ENCODE measurements around the gene TMEM184C.

The TMEM184C gene

DNA sequence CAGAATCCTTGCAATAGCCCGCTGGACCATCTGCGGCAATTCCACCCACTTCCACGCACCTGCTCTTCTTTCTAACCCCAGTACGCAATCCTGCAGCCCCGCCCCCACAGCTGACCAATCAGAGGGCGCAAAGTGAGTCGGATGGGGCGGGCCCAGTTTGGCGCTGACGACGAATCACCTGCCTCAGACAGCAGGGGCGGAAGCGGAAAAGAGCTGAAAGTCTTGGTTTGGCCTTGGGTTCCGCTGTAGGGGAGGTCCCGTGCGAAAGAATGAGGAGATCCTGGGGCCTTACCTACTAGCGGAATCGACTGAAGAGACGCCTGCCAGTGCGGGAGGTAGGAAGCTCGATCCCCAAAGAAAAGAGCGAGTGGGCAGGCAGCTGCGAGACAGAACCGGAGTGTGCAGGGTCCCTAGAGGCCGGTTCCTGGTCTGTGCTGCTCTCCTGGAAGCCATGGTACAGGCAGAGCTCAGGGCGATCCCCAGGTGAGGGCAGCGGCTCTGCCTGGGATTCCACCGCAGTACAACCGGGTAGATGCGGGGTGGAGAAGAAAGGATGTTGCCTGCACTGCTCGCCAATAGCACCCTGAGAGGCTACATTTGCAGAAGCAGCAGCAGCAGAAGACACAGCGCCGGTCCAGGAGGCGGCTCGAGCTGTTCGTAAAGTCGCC lies at the start of gene TMEM184C:
TMEM184C (plus strand) TSS at position 225 of the 668 bp plus-strand sequence. CDS start 560 bp downstream, outside the sequence.
- DNase-seq, result peak; percentile 92

GRCh38 chr4:147570616-147571015 lies 46.6 kb upstream of the TMEM184C start:
- DNase-seq, result no peak

DNA sequence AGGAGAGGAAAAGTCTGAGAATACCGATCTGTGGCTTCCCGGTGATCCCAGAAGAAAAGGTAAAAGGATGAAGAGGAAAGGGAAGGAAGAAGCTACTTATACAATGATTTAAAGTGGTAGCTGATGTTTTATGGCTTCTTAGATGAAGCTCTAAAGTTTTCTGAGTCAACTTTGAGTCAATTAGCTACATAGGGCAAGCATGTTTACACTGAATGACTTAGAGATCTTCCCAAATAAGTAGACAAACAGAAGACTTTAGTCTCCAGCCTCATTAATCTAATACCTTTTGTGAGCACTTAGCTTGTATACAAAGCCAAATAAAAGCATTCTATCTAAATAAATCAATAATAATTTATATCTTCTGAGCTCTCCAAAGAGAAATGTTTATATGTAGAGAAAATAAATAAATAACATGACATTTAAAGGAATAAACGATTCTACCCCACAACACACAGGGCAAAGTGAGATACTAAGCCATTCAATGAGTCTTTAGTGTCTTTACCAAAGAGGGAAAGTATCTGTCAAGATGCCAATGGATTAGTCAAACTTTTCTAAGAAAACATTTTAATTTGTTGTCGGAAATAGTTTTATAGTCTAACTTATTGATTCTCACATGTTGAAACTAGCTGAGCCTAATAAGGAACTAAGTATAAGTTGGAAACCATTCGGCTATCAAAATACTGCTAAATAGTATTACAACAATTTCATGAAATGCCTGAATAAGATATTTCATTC lies 46.0 kb upstream of the TMEM184C start:
- no peak for DNase-seq

DNA sequence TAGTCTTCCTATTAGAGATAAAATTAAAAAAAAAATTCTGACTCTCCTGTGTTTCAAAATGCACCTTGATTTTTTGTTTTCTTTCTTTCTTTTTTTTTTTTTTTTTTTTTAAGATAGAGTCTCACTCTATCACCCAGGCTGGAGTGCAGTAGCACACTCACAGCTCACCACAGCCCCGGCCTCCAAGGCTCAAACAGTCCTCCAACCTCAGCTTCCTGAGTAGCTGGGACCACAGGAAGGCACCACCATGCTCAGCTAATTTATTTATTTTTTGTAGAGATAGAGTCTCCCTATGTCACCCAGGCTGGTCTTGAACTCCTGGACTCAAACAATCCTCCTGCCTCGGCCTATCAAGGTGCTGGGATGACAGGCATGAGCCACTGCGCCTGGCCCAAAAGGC lies 41.1 kb upstream of the TMEM184C start:
- DNase-seq, result no peak

- no peak for DNase-seq
These were observed 39.1 kb upstream of the TMEM184C start for GRCh38 chr4:147578051-147578476.

GRCh38 chr4:147578593-147578992 lies 38.6 kb upstream of the TMEM184C start:
- no peak for DNase-seq

DNA sequence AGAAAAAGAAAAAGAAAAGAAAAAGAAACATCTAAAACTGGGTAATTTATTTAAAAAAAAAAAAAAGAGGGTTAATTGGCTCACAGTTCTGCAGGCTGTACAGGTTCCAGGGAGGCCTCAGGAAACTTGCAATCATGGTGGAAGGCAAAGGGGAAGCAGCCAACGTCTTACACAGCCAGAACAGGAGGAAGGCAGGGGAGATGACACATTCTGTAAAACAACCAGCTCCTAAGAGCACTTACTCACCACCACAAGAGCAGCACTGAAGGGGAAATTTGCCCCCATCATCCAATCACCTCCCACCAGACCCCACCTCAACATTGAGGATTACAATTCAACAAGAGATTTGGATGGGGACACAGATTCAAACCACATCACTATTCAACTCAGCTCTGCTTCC lies 36.8 kb upstream of the TMEM184C start:
- no peak for DNase-seq

DNA sequence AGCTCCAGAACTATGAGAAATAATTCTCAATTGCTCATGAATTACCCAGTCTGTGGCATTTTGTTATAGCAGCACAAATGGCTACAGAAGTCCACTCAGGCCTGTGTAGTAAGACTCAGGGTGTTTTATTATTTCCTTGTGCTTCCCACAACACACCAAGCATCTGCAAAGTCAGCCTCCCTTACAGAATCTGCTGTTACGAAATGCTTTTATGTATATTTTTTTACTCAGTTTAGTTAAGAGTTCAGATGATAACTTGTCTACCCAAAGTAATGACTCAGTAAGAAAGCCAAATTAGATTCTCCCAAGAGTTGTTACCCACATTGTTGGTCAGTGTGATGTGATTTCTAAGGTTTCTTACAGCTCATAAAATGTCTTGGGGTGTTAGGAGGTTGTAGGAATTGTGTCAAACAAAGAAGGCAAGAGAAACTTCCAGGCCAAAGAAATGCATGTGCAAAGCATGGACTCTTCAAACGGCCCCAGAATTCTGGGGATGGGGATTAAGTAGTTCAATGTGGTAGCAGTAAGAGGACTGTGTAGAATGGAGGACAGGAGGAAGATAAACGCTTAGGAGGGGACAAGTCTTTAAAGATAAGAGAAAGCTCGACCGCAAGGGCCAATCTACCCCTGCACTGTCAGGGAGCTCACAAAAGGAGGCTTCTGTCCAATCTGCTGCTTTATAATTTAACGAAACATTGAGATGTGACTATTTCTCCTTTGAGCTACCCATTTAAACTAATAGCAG lies 35.4 kb upstream of the TMEM184C start:
- no peak for DNase-seq

DNA sequence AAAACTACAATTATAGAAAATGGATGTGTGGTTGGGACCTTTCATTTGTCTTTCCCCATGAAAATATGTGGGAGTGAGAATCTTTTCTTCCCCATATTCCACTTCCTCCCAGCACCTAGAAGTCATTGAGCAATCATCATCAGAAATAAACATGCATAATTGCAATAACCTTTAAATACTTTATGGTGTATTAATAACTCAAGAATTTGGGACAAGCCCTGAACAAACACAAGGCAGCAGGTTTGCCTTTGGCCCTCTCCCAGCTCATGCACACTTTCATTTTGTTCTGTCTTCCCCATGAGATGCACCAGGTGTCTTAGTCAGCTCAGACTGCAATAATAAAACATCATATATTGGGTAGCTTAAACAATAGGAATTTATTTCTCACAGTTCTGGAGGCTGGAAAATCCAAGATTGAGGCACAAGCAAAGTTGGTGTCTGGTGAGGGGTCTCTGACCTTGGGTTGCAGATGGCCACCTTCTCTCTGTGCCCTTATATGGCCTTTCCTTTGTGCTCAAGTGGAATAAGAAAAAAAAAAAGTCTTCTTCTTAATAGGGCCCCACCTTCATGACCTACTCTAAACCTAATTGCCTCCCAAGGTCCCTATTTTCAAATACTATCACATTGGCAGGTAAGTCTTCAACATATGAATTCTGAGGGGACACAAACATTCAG lies 34.7 kb upstream of the TMEM184C start:
- no peak for DNase-seq

- DNase-seq, result no peak
These were observed 33.3 kb upstream of the TMEM184C start for GRCh38 chr4:147583876-147584275.

GRCh38 chr4:147586032-147586431 lies 31.2 kb upstream of the TMEM184C start:
- no peak for DNase-seq

GRCh38 chr4:147586637-147587036 lies 30.6 kb upstream of the TMEM184C start:
- DNase-seq, result no peak

DNA sequence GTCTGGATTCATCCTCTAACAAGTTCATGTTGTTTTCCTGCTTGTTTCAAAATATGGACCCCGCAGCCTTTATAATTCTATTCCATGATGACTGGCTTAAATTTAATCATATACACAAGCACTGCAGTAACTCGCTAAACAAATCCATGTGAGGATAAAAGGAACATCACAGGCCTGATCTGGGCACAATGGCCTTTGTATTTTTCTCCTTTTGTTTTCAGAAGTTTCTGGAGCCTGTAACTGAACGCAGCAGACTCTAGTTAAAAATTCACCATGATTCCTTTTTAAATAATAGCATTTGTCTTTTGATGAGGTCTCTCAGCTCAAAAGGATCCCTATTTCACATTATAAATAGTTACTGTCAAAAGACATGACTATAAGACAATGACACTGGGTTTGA lies 30.2 kb upstream of the TMEM184C start:
- no peak for DNase-seq

DNA sequence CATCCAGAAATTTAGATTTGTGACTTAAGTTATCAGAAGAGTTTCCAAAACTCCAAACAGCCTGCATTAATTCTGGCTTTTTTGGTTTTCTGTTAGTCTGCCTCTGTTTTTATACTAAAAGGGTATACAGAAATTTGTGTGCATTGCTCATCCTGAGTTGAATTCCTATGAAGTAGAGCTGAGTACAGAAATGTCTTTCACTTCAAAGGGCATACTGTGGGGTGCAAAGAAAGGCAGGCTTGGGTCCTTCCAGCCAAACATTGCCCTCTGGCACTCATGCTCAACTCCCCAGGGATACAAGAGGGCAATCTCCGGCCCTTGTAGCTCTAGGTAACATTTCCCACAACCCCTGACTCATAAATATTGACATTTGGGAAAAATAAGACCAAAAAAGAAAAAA lies 27.6 kb upstream of the TMEM184C start:
- DNase-seq, result no peak

- DNase-seq, result peak; percentile 22
These were observed 26.8 kb upstream of the TMEM184C start for GRCh38 chr4:147590249-147590920.

- DNase-seq, result no peak
These were observed 26.1 kb upstream of the TMEM184C start for GRCh38 chr4:147591106-147591505.

GRCh38 chr4:147594107-147594506 lies 23.1 kb upstream of the TMEM184C start:
- no peak for DNase-seq

DNA sequence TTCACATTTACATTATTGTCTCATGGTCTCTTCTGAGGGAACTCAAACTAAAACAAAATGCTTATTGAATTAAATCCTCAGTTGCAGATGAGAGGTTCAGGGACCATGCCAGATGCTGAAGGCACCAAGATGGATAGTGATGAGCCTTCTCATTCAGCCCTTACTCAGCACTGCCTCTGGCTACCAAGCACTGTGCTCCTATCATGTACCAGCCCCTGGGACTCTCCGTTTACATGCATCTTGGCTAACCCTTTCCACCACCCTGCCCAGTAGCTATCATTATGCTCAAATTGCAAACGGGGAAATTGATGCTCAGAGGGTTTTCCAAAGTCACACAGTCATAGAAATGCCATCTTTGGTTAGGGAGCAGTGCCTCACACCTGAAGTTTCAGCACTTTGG lies 22.6 kb upstream of the TMEM184C start:
- no peak for DNase-seq

- DNase-seq, result no peak
These were observed 20.8 kb upstream of the TMEM184C start for GRCh38 chr4:147596377-147596776.

DNA sequence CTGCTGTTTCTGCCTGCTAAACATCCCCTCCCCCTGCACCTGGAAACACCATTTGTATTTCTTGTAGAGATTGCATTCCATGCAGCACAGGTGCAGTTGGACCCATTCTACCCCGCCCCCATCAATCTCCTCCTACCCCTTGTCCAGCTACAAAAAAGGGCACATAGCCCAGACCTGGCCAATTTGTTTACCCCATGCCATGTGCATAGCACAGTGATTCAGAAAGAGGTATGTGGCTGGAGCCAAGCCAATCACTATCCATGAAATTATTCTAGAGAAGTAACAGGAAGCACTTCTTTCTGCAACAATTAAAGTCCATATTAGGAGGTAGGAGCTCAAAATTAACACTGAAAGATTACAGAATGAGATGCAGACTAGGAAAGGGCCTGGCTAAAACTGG lies 20.2 kb upstream of the TMEM184C start:
- DNase-seq, result no peak

- DNase-seq, result no peak
These were observed 19.6 kb upstream of the TMEM184C start for GRCh38 chr4:147597561-147597960.

DNA sequence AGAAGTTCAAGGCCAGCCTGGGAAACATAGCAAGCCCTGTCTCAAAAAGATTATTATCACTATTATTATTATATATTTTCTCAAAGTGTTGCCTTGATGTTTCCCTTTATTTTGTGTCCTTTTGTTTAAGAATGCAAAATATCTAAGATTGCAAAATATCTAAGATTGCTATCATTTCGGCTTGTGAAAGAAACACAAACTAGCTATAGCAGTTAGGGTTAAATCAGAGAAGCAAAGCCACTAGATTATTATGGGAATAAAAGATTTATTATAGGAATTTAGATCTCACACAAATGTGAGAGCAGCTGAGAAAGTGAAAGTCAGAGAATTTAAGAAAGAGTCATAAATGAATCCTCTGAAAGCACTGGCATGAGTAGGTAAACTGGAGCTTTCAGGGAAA lies 18.0 kb upstream of the TMEM184C start:
- no peak for DNase-seq

- no peak for DNase-seq
These were observed 17.4 kb upstream of the TMEM184C start for GRCh38 chr4:147599769-147600168.
